Posterior cingulate gyrus (tissue), 11 donors: ENCODE results near the gene TECTB.

Experiments used
- DNase-seq, 10 donors: peaks; one replicate each; pipeline versions ENCODE4 v3.0.0 to v3.0.0-alpha.2; 2020 to 2021; ENCODE audit warnings: mixed read lengths in 3 of 10
- intact Hi-C: fragments of 100-400 bp; cut with DNase I; formaldehyde crosslinking; loops from one replicate; pipeline ENCODE4 v1.15.1; 2023

Gene TECTB

GRCh38 chr10:112343056-112343806, 60.0 kb downstream of the TECTB start:
- no peak for DNase-seq
- intact Hi-C loops, result no loop called here

- intact Hi-C loops, result no loop called here
- no peak for DNase-seq
Observed at GRCh38 chr10:112344261-112344660, 61.1 kb downstream of the TECTB start.

- intact Hi-C loops, result no loop called here
- DNase-seq, result no peak
Observed at GRCh38 chr10:112345202-112345601, 62.0 kb downstream of the TECTB start.

- no peak for DNase-seq
- intact Hi-C loops, result no loop called here
Observed at GRCh38 chr10:112345743-112346142, 62.5 kb downstream of the TECTB start.

- no peak for DNase-seq
- intact Hi-C loops, result no loop called here
Observed at GRCh38 chr10:112346774-112347173, 63.6 kb downstream of the TECTB start.

GRCh38 chr10:112347709-112348671, 64.8 kb downstream of the TECTB start:
- no peak for DNase-seq
- intact Hi-C loops, result no loop called here

GRCh38 chr10:112348759-112349158, 65.6 kb downstream of the TECTB start:
- DNase-seq, result no peak
- intact Hi-C loops, result no loop called here

- intact Hi-C loops, result no loop called here
Observed at GRCh38 chr10:112349521-112350085, 66.4 kb downstream of the TECTB start.

GRCh38 chr10:112351146-112351545, 67.9 kb downstream of the TECTB start:
- no peak for DNase-seq
- intact Hi-C loops, result no loop called here

More at GRCh38 chr10:112349521-112350085, 66.4 kb downstream of the TECTB start:
- DNase-seq, result peak in 1 of 10 donors; percentile 81

GRCh38 chr10:112352044-112352443, 68.8 kb downstream of the TECTB start:
- DNase-seq, result no peak
- intact Hi-C loops, result no loop called here

- intact Hi-C loops, result no loop called here
- no peak for DNase-seq
Observed at GRCh38 chr10:112353046-112353445, 69.8 kb downstream of the TECTB start.
